Activated T-cell treated with anti-CD3 and anti-CD28 coated beads, Interleukin-2, amount 50 U/mL, for 1 hour (primary cell): ENCODE data around the gene HPCAL1.

Experiments
- DNase-seq: peaks from one replicate; pipeline ENCODE4 v3.0.0-alpha.2; 2020

The HPCAL1 gene

DNA sequence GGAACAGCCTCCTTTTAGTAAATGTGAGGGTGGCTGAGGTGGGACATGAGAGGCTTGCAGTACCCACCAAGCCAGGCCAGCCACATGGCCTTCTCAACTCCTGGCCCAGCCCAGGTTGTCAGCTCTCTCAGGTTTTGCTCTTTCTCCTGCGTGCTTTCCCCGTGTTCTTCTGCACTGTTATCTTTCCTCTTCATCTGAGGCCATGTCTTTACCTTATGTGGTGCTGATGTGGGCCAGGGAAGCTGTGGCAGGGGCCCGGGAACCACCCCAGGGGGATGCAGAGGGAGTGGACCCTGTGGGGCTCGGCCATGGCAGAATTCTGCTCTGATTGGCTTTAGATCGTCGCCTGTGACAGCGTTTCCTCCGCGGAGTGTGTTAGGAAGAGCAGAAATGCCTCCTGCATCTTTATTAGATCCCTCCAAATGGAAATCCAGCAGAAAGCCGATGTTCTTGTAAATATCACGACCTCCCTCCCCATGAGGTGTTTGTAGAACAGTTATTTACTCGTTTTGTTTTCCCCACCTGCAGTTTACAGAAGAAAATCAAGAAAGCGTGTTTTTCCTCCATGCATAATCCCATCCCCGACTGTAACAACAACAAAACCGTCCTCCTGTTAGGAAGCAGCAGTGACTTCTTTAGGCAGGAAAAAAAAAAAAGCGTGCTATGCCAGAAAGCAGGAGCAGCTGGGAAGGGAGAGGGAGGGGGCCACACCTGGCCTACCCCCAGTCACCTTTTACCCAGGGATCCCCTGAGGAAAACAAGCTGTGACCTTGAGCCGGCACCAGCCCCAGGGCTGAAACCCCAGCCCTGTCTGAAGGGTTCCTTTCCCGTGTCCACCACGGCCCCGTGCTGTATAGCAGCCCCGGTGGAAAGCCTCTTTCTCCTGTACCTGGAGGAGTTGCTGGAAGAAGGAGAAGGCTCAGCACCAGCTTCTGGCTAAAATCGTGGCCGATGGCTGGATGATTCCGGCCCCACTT is 54.8 kb downstream of the HPCAL1 start:
- DNase-seq = no peak

DNA sequence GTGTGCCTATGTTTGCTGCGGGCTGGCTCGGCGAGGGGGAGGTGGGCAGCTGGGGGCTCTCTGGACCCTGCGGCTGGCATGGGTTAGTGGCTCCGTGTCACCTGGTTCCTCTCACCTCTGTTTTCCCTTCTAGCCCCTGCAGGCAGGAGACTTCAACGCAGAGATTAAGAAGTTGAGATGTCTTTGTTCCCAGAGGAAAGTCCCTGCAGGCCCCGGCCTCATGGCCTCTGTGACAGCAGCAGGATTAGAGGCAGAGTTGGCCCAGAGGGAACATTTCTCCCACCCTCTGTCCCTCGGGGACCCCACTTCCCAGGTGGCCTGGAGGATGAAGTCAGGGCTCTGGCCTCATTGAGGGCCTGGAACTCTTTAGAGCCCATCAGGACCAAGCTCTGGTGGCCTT is 56.5 kb downstream of the HPCAL1 start:
- no peak for DNase-seq

DNA sequence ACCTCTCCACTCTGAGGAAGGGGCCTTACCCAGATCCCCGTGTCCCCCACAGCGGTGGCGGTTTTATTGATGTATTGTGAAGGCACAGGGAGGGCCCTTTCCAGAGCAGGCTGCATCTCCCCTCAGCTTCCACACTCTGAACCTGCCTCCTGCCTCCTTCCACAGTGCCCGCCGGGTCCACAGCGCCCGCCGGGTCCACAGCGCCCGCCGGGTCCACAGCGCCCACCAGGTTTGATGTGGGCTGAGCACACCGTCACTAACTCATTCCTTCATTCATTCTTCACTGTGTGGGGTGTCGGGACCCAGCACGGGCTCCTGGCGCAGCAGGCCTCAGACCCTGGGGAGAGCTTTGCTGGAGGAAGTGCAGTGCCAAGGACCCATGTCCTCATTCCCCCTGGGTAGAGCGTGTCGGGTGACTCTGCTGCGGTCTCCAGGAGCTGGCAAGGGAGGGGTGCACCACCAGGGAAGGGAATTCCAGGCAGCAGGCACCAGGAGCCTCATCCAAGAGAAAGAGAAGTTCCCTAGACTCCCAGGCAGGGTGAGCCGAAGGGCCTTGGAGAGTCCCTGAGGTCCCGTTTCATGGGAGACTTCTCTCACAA is 57.1 kb downstream of the HPCAL1 start:
- no peak for DNase-seq

DNA sequence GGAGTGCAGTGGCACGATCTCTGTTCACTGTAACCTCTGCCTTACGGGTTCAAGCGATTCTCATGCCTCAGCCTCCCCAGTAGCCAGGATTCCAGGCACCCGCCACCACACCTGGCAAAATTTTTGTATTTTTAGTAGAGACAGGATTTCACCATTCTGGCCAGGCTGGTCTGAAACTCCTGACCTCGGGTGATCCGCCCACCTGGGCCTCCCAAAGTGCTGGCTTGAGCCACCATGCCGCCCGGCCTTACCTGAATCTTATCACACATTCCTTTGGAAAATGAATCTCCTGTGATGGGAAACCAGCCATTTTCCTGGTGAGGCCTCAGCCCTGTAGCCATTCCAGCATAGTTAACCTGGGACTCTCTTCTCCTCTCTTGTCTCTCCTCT is 57.8 kb downstream of the HPCAL1 start:
- no peak for DNase-seq

DNA sequence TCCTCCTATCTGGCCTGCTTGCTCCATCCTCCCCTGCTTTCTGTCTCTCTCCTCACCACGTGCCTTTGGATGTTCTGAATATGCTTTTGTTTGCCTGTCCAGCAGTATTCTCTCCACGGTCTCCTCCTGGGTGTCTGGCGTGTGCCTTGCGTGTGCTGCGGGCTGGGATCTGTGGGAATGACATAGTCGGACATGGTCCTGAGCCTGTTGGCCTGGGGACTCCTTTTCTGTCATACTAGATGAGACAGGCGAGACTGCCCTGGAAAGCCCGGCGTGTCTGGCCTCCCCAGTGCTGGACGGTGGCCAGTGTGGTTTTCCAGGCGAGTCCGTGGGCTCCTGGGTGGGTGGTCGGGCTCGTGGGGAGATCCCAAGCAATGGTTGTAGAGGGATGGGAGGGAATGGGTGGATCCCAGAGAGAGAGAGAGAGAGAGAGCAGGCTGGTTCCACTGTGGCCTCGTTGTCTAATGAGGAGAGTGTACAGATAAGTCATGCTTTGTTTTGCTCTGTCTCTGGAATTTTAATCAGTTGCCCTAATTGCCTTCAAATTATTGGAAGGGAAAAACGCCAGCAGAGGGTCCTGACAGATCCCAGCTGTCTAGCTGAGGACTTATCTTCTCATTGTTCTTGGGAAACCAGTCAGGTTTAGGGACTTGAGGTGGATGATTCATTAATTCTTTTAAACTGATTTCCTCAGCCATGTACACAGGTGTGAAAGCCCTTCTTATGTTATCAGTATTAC is 58.3 kb downstream of the HPCAL1 start:
- DNase-seq = no peak

DNA sequence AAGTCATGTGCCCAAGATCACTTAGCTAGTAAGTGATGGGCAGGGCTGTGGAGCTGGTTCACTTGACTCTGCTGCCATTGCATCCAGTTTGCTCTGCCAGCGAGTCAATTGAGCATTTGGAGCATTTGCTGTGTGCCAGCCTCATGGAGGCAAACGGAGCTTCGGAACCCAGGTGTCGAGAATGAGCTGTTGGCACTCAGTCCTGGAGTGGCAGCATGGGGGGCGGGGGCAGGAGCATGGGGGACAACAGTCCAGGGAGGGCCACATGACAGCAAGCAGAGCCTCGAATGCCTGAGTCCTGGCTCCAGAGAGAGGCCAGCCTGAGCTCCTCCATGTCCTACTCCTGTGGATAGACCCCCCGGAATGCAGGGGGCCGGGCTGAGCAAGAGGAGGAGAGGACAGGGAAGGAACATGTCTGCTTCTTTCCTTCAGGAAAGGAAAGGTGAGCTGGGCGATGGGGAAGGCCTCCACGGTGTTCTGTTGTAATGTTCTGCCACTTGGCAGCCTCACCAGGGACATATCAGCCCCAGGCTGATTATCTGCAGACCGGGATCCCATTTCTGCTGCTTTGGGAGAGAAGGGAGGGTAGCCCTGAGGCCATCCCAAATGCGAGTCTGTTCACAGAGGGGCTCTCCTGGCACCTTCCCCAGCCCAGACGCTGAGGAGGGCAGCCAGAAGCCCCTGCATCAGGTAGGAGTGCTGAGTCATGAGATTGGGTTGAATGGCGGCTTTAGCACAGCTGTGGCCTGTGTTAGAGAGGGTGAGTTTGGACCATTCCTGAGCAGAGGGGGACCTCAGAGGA is 59.6 kb downstream of the HPCAL1 start:
- DNase-seq = no peak

DNA sequence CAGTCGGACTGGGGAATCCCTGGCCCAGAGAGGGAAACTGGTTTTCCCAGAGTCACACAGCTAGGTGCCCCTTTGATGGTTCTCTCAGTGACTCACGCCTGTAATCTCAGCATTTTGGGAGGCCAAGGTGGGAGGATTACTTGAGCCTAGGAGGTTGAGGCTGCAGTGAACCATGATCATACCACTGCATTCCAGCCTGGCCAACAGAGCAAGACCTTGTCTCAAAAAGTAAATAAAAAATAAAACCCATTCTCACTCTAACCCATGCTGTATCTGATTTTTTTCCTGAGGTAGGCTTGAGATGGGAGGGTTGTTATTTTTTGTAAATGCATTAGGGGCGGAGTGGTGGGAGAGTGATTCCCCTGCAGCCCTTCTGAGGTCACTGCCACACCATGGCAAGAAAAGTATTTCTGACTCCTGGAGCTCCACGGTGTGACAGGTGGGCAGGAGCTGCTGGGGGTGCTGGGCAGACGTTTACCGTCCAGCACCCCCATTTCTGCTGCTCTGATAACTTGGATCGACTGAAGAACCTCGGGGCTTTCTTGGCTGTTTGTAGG is 60.3 kb downstream of the HPCAL1 start:
- no peak for DNase-seq

DNA sequence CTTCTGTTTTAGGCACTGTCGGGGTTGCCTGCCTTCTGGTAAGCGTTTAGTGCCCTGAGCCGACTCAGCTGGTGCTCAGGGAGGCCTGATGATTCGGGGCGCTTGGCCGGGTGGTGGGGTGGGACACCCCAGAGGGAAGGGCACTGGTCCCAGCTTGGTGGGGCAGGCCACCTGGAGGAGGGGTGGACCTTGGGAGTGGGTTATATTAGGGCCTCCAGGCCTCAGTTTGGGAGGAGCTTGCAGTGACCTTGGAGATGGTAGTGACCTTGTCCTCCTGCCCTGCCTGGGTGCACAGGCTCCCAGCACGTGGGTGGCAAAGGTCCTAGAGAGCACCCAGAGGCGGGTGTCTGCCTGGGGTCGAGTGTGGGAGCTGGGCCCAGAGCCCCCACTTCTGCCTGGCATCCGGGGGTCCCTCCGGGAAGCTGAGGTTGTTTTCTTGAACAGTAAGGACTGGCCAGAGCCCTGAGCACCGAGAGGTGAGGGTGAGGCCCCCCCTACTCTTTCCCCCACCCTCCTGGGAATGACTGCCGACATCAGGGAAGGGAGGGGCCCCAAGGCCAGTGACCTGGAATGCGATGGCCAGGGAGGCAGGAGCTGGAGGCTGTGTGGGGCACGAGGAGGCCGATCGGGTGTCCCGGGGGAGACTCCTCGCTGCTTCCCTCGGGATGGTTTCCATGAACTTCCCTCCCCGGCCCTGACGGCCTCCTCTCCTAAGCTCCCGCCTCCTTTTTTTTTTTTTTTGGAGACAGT is 61.3 kb downstream of the HPCAL1 start:
- no peak for DNase-seq

DNA sequence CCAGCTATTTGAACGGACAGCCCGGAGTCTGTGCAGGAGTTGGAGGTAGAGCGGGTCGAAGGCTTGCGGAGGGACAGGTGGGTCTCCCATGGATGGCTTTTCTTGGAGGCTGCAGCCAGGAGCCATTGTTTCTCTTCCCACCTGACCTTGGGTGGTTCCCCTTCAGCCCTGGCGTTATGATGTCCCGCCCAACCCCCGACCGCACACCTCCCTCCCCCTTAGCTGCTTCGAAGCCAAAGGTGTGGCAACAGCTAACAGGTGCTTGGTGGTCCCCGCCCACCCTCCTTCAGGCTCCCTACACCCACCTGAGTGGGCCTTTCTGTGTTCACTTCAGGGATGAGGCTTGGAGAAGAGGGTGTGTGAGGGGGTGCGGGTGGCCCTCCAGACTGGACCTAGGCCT is 62.7 kb downstream of the HPCAL1 start:
- no peak for DNase-seq

DNA sequence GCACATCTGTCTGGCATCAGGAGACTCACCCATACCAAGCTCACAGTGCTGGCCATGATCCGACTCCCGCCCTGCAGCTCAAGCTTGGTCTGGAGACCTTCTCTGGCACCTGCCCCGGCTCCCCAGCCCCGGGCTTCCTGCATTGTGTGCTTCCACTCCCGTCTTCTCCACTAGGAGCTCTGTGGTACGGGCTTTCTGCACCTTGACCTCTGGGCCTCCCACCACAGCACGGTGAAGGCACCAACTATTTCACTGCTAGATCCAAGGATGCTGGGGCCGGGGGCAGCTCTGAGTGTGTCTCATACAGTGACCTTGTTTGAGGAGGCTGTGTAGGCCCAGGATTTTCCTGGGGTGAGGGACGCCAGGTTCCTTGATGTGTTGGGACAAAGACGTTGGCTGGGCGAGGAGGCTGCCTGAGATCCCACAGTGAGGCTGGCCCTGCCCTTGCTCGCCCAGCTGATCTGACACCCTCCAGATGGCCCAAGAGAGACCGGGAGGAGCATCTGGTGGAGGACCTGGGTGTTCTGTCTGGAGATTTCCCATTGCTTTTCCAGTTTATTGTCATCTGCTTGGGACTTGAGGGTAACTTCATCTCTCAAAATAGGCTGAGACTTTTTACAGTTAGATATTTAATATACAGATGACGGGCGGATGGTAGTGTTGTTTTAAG is 64.0 kb downstream of the HPCAL1 start:
- no peak for DNase-seq

DNA sequence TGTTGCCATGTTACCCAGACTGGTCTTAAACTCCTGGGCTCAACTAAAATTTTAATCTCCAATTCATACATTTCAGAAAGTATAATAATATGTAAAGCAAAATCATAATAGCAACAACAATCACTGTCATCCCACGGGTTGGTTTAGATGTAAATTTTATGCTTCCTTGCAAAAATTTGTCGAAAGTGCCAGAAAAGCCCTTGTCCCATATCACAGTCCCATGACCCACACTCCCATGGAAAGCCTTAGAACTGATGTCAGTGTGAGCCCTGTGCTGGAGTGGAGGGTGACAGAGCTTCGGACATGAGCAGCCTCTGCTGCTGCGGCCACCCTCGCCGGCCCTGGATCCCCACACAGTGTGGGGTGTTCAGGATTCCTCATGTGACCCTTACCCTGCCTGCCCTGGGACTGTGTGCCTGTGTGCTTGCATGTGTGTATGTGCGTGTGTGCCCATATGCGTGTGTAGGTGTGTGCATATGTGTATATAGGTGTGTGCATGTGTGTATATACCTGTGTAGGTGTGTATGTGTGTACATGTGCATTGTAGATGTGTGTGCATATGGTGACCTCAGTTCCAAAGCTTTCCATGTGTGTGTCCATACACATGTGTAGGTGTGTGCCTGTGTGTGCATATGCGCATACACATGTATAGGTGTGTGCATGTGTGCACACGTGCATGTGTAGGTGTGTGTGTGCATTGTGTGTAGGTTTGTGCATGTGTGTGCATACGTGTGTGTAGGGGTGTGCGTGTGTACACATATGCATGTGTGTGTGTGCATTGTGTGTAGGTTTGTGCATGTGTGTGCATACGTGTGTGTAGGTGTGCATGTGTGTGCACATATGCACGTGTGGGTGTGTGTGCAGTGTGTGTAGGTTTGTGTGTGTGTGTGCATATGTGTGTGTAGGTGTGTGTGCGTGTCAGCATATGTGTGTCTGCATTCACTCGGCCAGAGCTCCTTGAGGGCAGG is 65.1 kb downstream of the HPCAL1 start:
- no peak for DNase-seq

DNA sequence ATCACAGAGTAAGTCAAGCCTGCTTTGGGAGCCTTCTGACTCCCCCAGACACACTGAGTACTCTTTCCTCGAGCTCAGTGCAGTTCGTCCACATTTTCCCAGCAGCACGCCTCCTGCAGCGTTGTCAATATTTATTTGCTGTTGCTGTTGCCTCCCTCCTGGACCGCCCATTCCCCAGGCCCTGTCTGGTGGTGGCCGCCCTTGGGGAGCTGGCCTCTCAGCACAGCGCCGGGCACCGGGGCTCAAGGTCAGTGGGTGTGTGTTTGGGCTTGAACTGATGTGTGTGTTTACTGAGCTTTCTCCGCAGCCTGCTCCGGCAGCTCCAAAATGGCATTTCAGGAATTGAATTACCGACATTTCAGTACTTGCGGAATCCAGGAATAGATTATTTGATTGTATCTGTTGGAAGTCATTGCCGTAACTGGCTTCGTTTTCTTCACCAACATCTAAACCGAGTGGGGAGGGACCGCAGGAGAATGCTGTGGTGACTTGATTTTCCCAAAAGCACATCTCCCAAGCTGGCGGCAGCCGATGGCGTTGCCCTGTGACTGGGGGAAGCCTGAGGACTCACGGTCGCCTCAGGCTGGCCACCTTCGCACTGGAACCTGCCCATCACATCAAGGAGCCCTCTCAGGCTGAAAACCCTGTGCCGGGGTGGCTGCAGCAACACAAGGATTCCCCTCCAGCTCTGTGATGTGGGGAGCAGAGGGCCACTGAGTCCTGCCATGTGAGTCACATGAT is 66.0 kb downstream of the HPCAL1 start:
- DNase-seq = no peak

DNA sequence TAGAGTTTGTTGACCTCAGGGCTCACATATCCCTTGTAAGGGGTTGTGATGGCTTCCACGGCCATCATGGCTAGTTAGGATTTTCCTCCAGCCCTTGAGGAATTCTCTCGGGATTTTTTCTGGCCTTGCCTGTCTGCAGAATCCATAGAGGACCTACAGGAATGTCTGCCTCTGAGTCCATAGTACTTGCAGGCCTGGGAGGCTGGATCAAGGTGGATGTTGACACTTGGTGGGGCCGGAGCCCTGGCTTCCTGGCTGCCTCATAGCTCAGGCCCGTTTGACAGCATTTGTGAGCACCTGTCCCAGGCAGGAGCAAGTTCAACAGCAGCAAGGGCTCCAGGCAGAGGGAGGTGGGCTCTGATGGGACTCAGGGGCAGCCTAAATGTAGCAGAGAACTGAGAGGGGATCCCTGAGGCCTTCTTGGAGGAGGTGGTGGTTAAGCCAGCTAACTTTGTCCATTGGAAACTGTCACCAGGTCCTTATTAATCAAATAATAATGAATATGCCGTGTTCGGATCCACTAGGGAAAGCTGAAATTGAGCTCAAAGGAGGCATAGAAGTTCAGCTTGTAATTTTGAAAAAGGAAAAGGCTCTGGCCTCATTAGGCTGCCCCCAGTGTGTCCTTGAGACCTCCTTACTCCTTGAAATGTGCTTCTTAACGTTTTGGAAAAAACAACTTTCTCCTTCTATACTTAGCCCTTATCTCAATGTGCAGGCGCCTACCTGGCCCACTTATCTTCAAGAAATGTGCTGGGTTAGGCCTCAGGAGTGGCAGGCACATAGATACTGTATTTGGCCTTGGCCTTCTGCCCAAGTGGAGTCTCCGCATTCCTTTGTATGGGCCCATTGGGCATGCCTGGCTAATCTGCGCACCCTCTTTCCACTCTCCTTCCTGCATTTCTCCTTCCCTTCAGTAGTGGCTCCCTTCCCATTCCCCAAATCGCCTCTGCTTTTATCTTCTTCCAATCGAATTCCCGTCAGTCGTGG is 66.9 kb downstream of the HPCAL1 start:
- DNase-seq = no peak

DNA sequence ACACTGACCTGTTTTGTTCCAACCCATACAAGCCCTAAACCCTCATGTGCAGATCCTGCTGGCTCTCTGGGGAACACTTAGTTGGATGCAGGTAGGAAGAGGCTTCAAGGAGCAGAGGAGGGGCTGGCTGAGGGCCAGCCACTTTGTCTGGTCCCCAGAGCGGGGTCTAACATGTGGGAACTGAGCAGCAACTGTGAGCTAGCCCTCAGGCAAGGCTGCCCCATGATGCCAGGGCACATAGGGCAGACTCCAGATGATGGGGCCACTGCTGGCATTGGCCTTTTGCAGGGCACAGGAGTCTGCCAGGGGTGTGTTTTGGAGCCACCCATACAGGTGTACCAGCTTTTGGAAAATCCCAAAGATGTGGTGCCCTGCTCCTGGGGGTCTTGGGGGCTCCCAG is 67.7 kb downstream of the HPCAL1 start:
- no peak for DNase-seq

DNA sequence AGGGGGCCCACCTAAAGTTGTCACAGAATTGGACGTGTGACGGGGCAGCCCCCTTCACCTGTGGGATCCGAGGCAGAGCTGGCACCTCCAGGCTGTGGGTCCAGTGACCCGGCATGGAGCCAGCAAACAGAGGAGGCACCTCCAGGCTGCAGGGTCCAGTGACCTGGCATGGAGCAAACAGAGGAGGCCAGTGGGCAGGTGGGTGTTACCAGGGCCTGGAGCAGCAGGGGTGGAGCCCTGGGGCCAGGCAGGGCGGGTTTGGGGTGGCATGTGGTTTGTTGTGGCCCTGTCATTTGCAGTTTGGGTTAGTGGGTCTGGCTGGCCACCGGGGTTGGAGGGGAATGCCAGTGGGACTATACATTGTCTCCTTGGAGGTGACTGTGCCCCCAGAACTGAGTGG is 68.2 kb downstream of the HPCAL1 start:
- DNase-seq = no peak

DNA sequence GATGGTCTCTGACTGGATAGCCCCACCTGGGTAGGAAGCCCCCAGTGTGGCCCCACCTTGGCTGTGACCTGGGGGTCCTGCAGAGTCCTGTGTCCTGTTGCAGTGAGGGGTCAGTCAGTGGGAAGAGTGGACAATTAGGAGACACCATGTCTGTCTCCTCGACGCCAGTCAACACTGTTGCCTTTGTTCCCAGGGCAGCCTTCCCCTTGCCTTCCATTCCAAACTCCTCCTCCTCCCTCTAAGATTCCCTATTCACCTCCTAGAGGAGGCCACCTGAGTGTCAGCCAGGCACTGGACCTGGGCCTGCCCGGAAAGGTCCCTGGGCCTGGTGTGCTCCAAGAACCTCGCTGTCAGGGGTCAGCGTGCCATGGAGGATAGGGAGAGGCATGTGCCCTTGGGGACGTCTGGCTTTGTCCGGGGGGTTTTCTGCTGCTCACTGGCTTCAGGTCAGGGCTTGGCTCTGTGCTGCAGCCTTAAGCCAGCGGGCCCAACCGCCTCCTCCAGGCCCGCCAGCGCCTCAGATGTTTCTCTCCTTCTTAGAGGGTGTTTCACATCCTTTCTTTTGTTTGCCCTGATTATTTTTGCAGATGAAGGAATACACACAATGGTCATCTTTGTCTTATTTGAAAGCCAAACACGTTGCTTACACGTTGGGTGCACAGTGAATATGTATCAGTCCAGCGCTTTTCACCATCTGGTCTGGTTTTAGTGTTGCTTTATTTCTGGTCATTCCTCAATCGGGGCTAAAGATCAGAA is 68.9 kb downstream of the HPCAL1 start:
- no peak for DNase-seq

DNA sequence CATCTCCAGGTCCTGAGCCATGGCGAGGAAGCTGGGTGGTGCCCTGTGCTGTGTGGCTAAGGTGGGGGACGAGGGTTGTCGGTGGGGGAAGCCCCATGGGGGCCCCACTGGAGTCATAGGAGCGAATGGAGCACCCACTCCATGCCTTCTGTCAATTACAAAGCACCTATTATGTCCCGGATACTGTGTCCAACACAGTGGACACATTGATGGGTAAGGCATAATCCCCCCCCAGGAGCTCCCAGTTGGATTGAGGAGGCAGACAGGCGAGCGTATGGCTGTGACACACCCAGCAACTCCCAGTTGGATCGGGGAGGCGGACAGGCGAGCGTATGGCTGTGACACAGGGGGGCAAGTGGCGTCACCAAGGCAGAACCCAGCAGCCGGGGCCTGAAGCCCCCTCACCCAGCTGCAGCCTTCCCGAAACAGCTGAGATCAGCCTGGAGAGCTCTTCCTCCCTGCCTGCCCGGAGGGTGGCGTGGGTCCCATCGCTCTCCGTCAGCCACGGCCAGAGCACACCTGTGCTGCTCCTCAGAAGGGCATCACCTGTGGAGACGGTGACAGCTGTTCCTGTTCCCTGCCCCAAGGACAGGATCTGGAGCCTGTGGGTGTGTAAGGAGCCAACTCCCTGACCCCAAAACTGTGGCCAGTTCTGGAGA is 69.6 kb downstream of the HPCAL1 start:
- no peak for DNase-seq
